Measurements from ENCODE around the gene DENND6B.

DENND6B gene

DNA sequence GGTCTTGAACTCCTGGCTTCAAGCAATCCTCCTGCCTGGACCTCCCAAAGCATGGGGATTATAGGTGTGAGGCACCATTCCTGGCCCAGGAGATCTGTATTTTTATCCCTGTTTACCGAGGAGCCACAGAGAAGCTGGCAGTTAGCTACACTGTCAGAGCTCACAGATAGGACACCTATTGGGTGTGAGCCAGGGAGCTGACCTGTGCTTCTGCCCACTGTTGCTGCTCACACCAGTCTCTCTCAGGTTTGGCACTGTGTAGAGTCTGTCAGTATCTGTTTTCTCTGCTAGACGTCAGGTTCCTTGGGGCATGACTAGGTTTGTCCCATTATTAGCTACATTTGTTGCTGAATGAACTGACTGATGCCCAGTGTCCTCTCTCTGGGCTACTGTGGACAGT is 33.8 kb upstream of the DENND6B start:
- TF ChIP-seq SNAI2 (CRISPR knock-in tag; IDR thresholded peaks at IDR 0.05) (no peak), TCF4 (CRISPR knock-in tag; IDR thresholded peaks at IDR 0.05; ENCODE audit: borderline replicate concordance) (no peak)
- no peak for ATAC-seq

DNA sequence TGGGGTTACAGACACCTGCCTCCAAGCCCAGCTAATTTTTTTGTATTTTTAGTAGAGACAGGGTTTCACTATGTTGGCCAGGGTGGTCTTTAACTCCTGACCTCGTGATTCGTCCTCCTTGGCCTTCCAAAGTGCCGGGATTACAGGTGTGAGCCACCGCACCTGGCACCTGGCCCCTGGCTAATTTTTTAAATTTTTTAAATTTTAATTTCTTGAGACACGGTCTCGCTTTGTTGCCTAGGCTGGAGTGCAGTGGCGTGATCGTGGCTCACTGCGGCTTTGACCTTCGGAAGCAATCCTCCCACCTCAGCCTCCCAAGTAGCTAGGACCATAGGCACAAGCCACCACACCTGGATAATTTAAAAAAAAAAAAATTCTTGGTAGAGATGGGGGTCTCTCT is 30.9 kb upstream of the DENND6B start:
- TF ChIP-seq TOX (CRISPR knock-in tag; IDR thresholded peaks at IDR 0.05; ENCODE audit: borderline replicate concordance) = no peak
- TF ChIP-seq, protein P1, sequence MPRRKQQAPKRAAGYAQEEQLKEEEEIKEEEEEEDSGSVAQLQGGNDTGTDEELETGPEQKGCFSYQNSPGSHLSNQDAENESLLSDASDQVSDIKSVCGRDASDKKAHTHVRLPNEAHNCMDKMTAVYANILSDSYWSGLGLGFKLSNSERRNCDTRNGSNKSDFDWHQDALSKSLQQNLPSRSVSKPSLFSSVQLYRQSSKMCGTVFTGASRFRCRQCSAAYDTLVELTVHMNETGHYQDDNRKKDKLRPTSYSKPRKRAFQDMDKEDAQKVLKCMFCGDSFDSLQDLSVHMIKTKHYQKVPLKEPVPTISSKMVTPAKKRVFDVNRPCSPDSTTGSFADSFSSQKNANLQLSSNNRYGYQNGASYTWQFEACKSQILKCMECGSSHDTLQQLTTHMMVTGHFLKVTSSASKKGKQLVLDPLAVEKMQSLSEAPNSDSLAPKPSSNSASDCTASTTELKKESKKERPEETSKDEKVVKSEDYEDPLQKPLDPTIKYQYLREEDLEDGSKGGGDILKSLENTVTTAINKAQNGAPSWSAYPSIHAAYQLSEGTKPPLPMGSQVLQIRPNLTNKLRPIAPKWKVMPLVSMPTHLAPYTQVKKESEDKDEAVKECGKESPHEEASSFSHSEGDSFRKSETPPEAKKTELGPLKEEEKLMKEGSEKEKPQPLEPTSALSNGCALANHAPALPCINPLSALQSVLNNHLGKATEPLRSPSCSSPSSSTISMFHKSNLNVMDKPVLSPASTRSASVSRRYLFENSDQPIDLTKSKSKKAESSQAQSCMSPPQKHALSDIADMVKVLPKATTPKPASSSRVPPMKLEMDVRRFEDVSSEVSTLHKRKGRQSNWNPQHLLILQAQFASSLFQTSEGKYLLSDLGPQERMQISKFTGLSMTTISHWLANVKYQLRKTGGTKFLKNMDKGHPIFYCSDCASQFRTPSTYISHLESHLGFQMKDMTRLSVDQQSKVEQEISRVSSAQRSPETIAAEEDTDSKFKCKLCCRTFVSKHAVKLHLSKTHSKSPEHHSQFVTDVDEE (CRISPR knock-in tag; IDR thresholded peaks at IDR 0.05) = no peak
- TF ChIP-seq ISL1 (CRISPR knock-in tag; IDR thresholded peaks at IDR 0.05) = no peak
- no peak for TF ChIP-seq ZNF8 (CRISPR knock-in tag; IDR thresholded peaks at IDR 0.05)
- no peak for TF ChIP-seq TCF4 (CRISPR knock-in tag; IDR thresholded peaks at IDR 0.05; ENCODE audit: borderline replicate concordance)
- TF ChIP-seq ZFP30 (CRISPR knock-in tag; IDR thresholded peaks at IDR 0.05) = no peak
- no peak for TF ChIP-seq OSR1 (CRISPR knock-in tag; IDR thresholded peaks at IDR 0.05)
- TF ChIP-seq SNAI2 (CRISPR knock-in tag; IDR thresholded peaks at IDR 0.05) = no peak
- no peak for TF ChIP-seq PPARA (CRISPR knock-in tag; IDR thresholded peaks at IDR 0.05; ENCODE audit: borderline replicate concordance)
- TF ChIP-seq CSDC2 (CRISPR knock-in tag; IDR thresholded peaks at IDR 0.05) = no peak
- no peak for TF ChIP-seq ARNTL (CRISPR knock-in tag; IDR thresholded peaks at IDR 0.05; ENCODE audit: borderline replicate concordance, low read depth)
- TF ChIP-seq, protein P2, sequence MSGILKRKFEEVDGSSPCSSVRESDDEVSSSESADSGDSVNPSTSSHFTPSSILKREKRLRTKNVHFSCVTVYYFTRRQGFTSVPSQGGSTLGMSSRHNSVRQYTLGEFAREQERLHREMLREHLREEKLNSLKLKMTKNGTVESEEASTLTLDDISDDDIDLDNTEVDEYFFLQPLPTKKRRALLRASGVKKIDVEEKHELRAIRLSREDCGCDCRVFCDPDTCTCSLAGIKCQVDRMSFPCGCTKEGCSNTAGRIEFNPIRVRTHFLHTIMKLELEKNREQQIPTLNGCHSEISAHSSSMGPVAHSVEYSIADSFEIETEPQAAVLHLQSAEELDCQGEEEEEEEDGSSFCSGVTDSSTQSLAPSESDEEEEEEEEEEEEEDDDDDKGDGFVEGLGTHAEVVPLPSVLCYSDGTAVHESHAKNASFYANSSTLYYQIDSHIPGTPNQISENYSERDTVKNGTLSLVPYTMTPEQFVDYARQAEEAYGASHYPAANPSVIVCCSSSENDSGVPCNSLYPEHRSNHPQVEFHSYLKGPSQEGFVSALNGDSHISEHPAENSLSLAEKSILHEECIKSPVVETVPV (CRISPR knock-in tag; IDR thresholded peaks at IDR 0.05) = no peak
- no peak for TF ChIP-seq ZNF565 (CRISPR knock-in tag; conservative IDR thresholded peaks at IDR 0.05; ENCODE audit: low read depth)
- no peak for TF ChIP-seq BACH2 (CRISPR knock-in tag; IDR thresholded peaks at IDR 0.05; ENCODE audit: borderline replicate concordance)
- TF ChIP-seq, protein P3, sequence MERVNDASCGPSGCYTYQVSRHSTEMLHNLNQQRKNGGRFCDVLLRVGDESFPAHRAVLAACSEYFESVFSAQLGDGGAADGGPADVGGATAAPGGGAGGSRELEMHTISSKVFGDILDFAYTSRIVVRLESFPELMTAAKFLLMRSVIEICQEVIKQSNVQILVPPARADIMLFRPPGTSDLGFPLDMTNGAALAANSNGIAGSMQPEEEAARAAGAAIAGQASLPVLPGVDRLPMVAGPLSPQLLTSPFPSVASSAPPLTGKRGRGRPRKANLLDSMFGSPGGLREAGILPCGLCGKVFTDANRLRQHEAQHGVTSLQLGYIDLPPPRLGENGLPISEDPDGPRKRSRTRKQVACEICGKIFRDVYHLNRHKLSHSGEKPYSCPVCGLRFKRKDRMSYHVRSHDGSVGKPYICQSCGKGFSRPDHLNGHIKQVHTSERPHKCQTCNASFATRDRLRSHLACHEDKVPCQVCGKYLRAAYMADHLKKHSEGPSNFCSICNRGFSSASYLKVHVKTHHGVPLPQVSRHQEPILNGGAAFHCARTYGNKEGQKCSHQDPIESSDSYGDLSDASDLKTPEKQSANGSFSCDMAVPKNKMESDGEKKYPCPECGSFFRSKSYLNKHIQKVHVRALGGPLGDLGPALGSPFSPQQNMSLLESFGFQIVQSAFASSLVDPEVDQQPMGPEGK (CRISPR knock-in tag; IDR thresholded peaks at IDR 0.05; ENCODE audit: borderline replicate concordance) = no peak
- TF ChIP-seq, protein P4, sequence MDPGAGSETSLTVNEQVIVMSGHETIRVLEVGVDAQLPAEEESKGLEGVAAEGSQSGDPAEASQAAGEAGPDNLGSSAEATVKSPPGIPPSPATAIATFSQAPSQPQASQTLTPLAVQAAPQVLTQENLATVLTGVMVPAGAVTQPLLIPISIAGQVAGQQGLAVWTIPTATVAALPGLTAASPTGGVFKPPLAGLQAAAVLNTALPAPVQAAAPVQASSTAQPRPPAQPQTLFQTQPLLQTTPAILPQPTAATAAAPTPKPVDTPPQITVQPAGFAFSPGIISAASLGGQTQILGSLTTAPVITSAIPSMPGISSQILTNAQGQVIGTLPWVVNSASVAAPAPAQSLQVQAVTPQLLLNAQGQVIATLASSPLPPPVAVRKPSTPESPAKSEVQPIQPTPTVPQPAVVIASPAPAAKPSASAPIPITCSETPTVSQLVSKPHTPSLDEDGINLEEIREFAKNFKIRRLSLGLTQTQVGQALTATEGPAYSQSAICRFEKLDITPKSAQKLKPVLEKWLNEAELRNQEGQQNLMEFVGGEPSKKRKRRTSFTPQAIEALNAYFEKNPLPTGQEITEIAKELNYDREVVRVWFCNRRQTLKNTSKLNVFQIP (CRISPR knock-in tag; IDR thresholded peaks at IDR 0.05; ENCODE audit: borderline replicate concordance, low read depth) = no peak
- TF ChIP-seq, protein P5, sequence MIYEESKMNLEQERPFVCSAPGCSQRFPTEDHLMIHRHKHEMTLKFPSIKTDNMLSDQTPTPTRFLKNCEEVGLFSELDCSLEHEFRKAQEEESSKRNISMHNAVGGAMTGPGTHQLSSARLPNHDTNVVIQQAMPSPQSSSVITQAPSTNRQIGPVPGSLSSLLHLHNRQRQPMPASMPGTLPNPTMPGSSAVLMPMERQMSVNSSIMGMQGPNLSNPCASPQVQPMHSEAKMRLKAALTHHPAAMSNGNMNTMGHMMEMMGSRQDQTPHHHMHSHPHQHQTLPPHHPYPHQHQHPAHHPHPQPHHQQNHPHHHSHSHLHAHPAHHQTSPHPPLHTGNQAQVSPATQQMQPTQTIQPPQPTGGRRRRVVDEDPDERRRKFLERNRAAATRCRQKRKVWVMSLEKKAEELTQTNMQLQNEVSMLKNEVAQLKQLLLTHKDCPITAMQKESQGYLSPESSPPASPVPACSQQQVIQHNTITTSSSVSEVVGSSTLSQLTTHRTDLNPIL (CRISPR knock-in tag; IDR thresholded peaks at IDR 0.05; ENCODE audit: low read depth) = no peak
- TF ChIP-seq ZC3H10 (CRISPR knock-in tag; IDR thresholded peaks at IDR 0.05) = no peak
- ATAC-seq = no peak

DNA sequence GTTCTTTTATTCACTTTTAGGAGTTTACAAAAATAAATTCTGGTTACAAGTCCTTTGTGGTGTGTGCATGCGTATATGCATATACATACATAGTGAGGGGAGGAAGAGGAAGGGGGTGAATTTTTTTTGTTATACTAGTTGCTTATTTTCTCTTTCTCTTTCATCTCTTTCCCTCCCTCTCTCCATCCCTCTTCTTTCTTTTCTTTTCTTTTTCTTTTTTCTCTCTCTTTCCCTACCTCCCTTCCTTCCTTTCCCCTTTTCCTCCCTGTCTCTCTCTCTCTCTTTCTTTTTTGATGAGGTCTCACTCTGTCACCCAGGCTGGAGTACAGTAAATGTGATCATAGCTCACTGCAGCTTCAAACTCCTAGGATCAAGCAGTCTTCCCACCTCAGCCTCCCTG is 30.4 kb upstream of the DENND6B start:
- ATAC-seq = no peak
- no peak for TF ChIP-seq PPARA (CRISPR knock-in tag; IDR thresholded peaks at IDR 0.05; ENCODE audit: borderline replicate concordance)
- TF ChIP-seq ESRRG (CRISPR knock-in tag; IDR thresholded peaks at IDR 0.05) = no peak
- TF ChIP-seq ZFP30 (CRISPR knock-in tag; IDR thresholded peaks at IDR 0.05) = no peak
- no peak for TF ChIP-seq GLIS3 (CRISPR knock-in tag; IDR thresholded peaks at IDR 0.05)
- TF ChIP-seq, protein P1 (CRISPR knock-in tag; IDR thresholded peaks at IDR 0.05) = no peak
- TF ChIP-seq ARNTL (CRISPR knock-in tag; IDR thresholded peaks at IDR 0.05; ENCODE audit: borderline replicate concordance, low read depth) = no peak
- TF ChIP-seq ZFP3 (CRISPR knock-in tag; IDR thresholded peaks at IDR 0.05) = no peak
- TF ChIP-seq TCF4 (CRISPR knock-in tag; IDR thresholded peaks at IDR 0.05; ENCODE audit: borderline replicate concordance) = no peak
- TF ChIP-seq BACH2 (CRISPR knock-in tag; IDR thresholded peaks at IDR 0.05; ENCODE audit: borderline replicate concordance) = no peak
- TF ChIP-seq, protein P5 (CRISPR knock-in tag; IDR thresholded peaks at IDR 0.05; ENCODE audit: low read depth) = no peak
- TF ChIP-seq, protein P3 (CRISPR knock-in tag; IDR thresholded peaks at IDR 0.05; ENCODE audit: borderline replicate concordance) = no peak
